Pancreas (tissue), 10 donors: ENCODE results near the gene KIF3C. TPM values are rescaled to one million over a fixed set of nuclear protein-coding genes. Genes with fewer than 3 reads are reported as not detected.

Experiments
- ATAC-seq, 4 donors: fragments of 200-7000 bp; cut with Tn5 transposase; one replicate each; pipeline versions ENCODE4 v1.8.0 to v1.9.1; 2020; ENCODE audit warnings: mild to moderate bottlenecking in 4 of 4, moderate library complexity in 4 of 4
- DNase-seq, 6 donors: peaks; one replicate each; pipeline ENCODE4 v3.0.0-alpha.2; 2020
- FAIRE-seq: peaks from 2 replicates; lab custom pipeline; 2012; peaks lifted over from hg19 to GRCh38; lab: Jason Lieb, UNC
- H3K27ac ChIP-seq, 4 donors: fragments of 200-600 bp; sonication (generic); 1 replicate in 3 of 4; 2 replicates in 1 of 4; pipeline versions ENCODE4 v1.5.0 to v1.8.0; 2020
- H3K27me3 ChIP-seq, 4 donors: fragments of 200-600 bp; one replicate each; pipeline ENCODE4 v1.8.0; 2021
- H3K36me3 ChIP-seq, 3 donors: fragments of 200-600 bp; sonication (generic) in 1 of 3; one replicate each; pipeline versions ENCODE4 v1.5.0 to v1.8.0; 2020 to 2021
- H3K4me1 ChIP-seq, 3 donors: fragments of 200-600 bp; one replicate each; pipeline ENCODE4 v1.8.0; 2021
- H3K4me3 ChIP-seq, 4 donors: fragments of 200-600 bp; sonication (generic) in 2 of 4; one replicate each; pipeline versions ENCODE4 v1.5.0 to v1.8.0; 2020 to 2021
- H3K9me3 ChIP-seq, 4 donors: fragments of 200-600 bp; one replicate each; pipeline ENCODE4 v1.8.0; 2021
- WGBS, 2 donors: extraction: QIAGEN DNeasy Blood & Tissue Kit; methylation state at CpG; one replicate each; pipeline ENCODE4 v1.1.7; 2013; 5-methylcytosine and 5-hydroxymethylcytosine counted together
- intact Hi-C, 3 donors: fragments of 100-400 bp; cut with DNase I; formaldehyde crosslinking; loops; one replicate each; pipeline versions ENCODE4 v1.11.1 to v1.14.2; 2022
- polyA plus RNA-seq, 2 donors: library from polyadenylated mRNA; stranded (reverse); fragments of 200-250 nt; gene quantifications; one replicate each; pipeline ENCODE4 v1.2.3, GENCODE V29; 2013
- total RNA-seq, 6 donors: library from RNA; stranded (reverse); fragmentation: NEBNext Ultra II Directional in 4 of 6; extraction: Animal tissue kit (Norgen Biotek cat#: 25700) in 4 of 6; gene quantifications; one replicate each; pipeline versions ENCODE4 v1.2.1 to v1.2.4, GENCODE V29; 2021 to 2023
- TF ChIP-seq, protein P1 (sequence below), 4 donors: fragments of 200-600 bp; sonication (generic) in 3 of 4; IDR thresholded peaks; one replicate each; pipeline versions ENCODE4 v1.5.0 to v1.8.0; 2021; ENCODE audit warnings: antibody characterized with exemption in 4 of 4
- donor health status: healthy with polysubstance abuse.
- donor health status: DM: no; HTN: no; CAD: no; lungs with moderate emphysema.
- donor health status: DM: no; HTN: no; CAD: no.
- donor health status: control.
- donor health status: control.
- donor health status: Bipolar disorder and iron deficiency.
- donor health status: DM: yes; HTN: yes; CAD: no.
- donor health status: DM: no; HTN: no; CAD: no.
- donor health status: DM: no; HTN: no; CAD: no.
- donor health status: DM: yes; HTN: yes; CAD: no.

Gene KIF3C
- total and polyA plus RNA-seq, 8 donors = 0.38 to 8.2 (median 2.0) TPM

GRCh38 chr2:25992556-25992955, 10.3 kb upstream of the KIF3C start:
- 87 to 93% methylated on average over 8 of the region's 8 CpGs for WGBS, 2 donors
- ATAC-seq (no peak), DNase-seq (no peak), FAIRE-seq (no peak)
- intact Hi-C loops = loop anchor here in 1 of 3 donors (5.0 kb wide), 1 partner anchor 155 kb away; no protein-coding TSS in a partner anchor
- peaks cover 0 to 6% (median 5%) of the 10 kb centered on the region in 3 donors for H3K4me1 ChIP-seq
- H3K27me3 ChIP-seq = no peaks in the 10 kb centered on the region
- TF ChIP-seq, protein P1, sequence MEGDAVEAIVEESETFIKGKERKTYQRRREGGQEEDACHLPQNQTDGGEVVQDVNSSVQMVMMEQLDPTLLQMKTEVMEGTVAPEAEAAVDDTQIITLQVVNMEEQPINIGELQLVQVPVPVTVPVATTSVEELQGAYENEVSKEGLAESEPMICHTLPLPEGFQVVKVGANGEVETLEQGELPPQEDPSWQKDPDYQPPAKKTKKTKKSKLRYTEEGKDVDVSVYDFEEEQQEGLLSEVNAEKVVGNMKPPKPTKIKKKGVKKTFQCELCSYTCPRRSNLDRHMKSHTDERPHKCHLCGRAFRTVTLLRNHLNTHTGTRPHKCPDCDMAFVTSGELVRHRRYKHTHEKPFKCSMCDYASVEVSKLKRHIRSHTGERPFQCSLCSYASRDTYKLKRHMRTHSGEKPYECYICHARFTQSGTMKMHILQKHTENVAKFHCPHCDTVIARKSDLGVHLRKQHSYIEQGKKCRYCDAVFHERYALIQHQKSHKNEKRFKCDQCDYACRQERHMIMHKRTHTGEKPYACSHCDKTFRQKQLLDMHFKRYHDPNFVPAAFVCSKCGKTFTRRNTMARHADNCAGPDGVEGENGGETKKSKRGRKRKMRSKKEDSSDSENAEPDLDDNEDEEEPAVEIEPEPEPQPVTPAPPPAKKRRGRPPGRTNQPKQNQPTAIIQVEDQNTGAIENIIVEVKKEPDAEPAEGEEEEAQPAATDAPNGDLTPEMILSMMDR (IDR thresholded peaks at IDR 0.05) = no peak
- no peak overlapping the region for H3K27ac ChIP-seq
- H3K4me3 ChIP-seq = no peak overlapping the region
- H3K36me3 ChIP-seq = no peaks in the 10 kb centered on the region
- H3K9me3 ChIP-seq = no peaks in the 10 kb centered on the region

GRCh38 chr2:25991965-25992364, 9.7 kb upstream of the KIF3C start:
- DNase-seq = no peak
- FAIRE-seq = no peak
- intact Hi-C loops = loop anchor here in 1 of 3 donors (5.0 kb wide), 1 partner anchor 155 kb away; no protein-coding TSS in a partner anchor
- H3K4me3 ChIP-seq = no peak overlapping the region
- no peaks in the 10 kb centered on the region for H3K9me3 ChIP-seq
- H3K27ac ChIP-seq = no peak overlapping the region
- WGBS, 2 donors = 41 to 53% methylated on average over 3 of the region's 3 CpGs
- TF ChIP-seq, protein P1 (IDR thresholded peaks at IDR 0.05) = no peak
- no peaks in the 10 kb centered on the region for H3K27me3 ChIP-seq
- H3K4me1 ChIP-seq = peaks cover 0 to 6% (median 5%) of the 10 kb centered on the region in 3 donors
- no peaks in the 10 kb centered on the region for H3K36me3 ChIP-seq
- ATAC-seq = peak; percentile 32 to 65 (median 56)

DNA sequence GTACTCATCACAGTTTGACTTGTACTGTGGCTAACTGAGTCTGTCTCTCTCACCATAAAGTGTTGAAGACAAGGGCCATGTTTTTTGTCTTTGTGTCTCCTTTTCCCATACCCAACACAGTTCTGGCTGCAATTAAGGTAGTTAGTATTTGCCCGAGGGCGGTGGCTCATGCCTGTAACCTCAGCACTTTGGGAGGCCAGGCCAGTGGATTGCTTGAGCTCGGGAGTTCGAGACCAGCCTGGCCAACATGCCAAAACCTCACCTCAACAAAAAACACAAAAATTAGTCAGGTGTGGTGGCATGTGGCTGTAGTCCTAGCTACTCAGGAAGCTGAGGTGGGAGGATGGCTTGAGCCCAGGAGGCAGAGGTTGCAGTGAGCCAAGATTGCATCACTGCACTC, 6.9 kb upstream of the KIF3C start:
- Histone ChIP-seq H3K4me1 (peaks cover 0 to 6% (median 5%) of the 10 kb centered on the region in 3 donors), H3K36me3 (no peaks in the 10 kb centered on the region), H3K27ac (no peak overlapping the region), H3K27me3 (no peaks in the 10 kb centered on the region), H3K4me3 (no peak overlapping the region), H3K9me3 (no peaks in the 10 kb centered on the region)
- TF ChIP-seq, protein P1 (IDR thresholded peaks at IDR 0.05) = no peak
- no peak for DNase-seq
- no peak for ATAC-seq
- intact Hi-C loops = loop anchor here in 1 of 3 donors (10.0 kb wide), 1 partner anchor 156 kb away; no protein-coding TSS in a partner anchor
- no peak for FAIRE-seq
- 86 to 92% methylated on average over 4 of the region's 4 CpGs for WGBS, 2 donors

- 85 to 90% methylated on average over 9 of the region's 9 CpGs for WGBS, 2 donors
- H3K4me1 ChIP-seq = peaks cover 0 to 6% (median 5%) of the 10 kb centered on the region in 3 donors
- intact Hi-C loops = loop anchor here in 1 of 3 donors (10.0 kb wide), 1 partner anchor 157 kb away; no protein-coding TSS in a partner anchor
- ATAC-seq = no peak
- no peak overlapping the region for H3K27ac ChIP-seq
- H3K36me3 ChIP-seq = no peaks in the 10 kb centered on the region
- no peaks in the 10 kb centered on the region for H3K27me3 ChIP-seq
- FAIRE-seq = no peak
- TF ChIP-seq, protein P1 (IDR thresholded peaks at IDR 0.05) = no peak
- DNase-seq = no peak
- no peaks in the 10 kb centered on the region for H3K9me3 ChIP-seq
- no peak overlapping the region for H3K4me3 ChIP-seq
Observed at GRCh38 chr2:25988134-25988533, 5.8 kb upstream of the KIF3C start.

GRCh38 chr2:25983735-25984134, 1.4 kb upstream of the KIF3C start:
- TF ChIP-seq, protein P1 (IDR thresholded peaks at IDR 0.05) = no peak
- Histone ChIP-seq H3K9me3 (no peaks in the 10 kb centered on the region), H3K4me3 (no peak overlapping the region), H3K36me3 (no peaks in the 10 kb centered on the region), H3K27ac (no peak overlapping the region), H3K27me3 (no peaks in the 10 kb centered on the region), H3K4me1 (no peaks in the 10 kb centered on the region)
- FAIRE-seq (no peak), DNase-seq (no peak), ATAC-seq (no peak)
- intact Hi-C loops = loop anchor here in 1 of 3 donors (10.0 kb wide), 1 partner anchor 161 kb away; no protein-coding TSS in a partner anchor
